H1 (cell line): ENCODE data around the gene FAM193A. TPM values are rescaled to one million over a fixed set of nuclear protein-coding genes. Genes with fewer than 3 reads are reported as not detected.

Source experiments
- CTCF ChIA-PET: fragments of 300-600 bp; sonication (Branson Sonifier 250); formaldehyde crosslinking; loops from one replicate; lab custom pipeline; 2021; ENCODE audit not compliant: partially characterized antibody; lab: Charles Lee
- POLR2A ChIA-PET: fragments of 300-600 bp; sonication (Branson Sonifier 250); formaldehyde crosslinking; loops from one replicate; lab custom pipeline; 2021; ENCODE audit warnings: inconsistent platforms; ENCODE audit not compliant: partially characterized antibody; lab: Charles Lee
- DNase-seq, 2 experiments: peaks; one replicate each; pipeline versions ENCODE4 v3.0.0 to v3.0.0-alpha.2; 2010 to 2022; ENCODE audit warnings: low spot score in 2 of 2, low read depth in 1 of 2, mixed read lengths in 1 of 2
- FAIRE-seq: peaks from 2 replicates; lab custom pipeline; 2011; peaks lifted over from hg19 to GRCh38; lab: Jason Lieb, UNC
- H2AFZ ChIP-seq: 2 replicates; pipeline ENCODE4 v1.8.1; 2012; ENCODE audit warnings: low read length, inconsistent platforms
- H2AK5ac ChIP-seq: 2 replicates; pipeline ENCODE4 v1.6.1; 2013; ENCODE audit warnings: low read depth, low read length
- H2BK120ac ChIP-seq: replicated peaks from 2 replicates; pipeline ENCODE3; 2013; ENCODE audit warnings: low read depth, low read length, inconsistent platforms
- H2BK12ac ChIP-seq: 2 replicates; pipeline ENCODE4 v1.6.1; 2013; ENCODE audit warnings: low read depth, low read length
- H2BK15ac ChIP-seq: 2 replicates; pipeline ENCODE4 v1.6.1; 2013; ENCODE audit warnings: low read length
- H2BK20ac ChIP-seq: 2 replicates; pipeline ENCODE4 v1.6.1; 2013; ENCODE audit warnings: low read length
- H2BK5ac ChIP-seq: 2 replicates; pipeline ENCODE4 v1.6.1; 2013; ENCODE audit warnings: low read depth, low read length
- H3K14ac ChIP-seq: 2 replicates; pipeline ENCODE4 v1.6.1; 2013; ENCODE audit warnings: inconsistent platforms; ENCODE audit not compliant: insufficient read length
- H3K18ac ChIP-seq: 2 replicates; pipeline ENCODE4 v1.6.1; 2013; ENCODE audit warnings: low read length; ENCODE audit errors: extremely low read depth
- H3K23ac ChIP-seq: 2 replicates; pipeline ENCODE4 v1.6.1; 2013; ENCODE audit warnings: inconsistent platforms; ENCODE audit not compliant: insufficient read length
- H3K23me2 ChIP-seq: 2 replicates; pipeline ENCODE4 v1.6.1; 2013; ENCODE audit warnings: low read depth, low read length
- H3K27ac ChIP-seq: 2 replicates; pipeline ENCODE4 v1.6.1; 2011; ENCODE audit warnings: low read depth, low read length, inconsistent platforms
- H3K27me3 ChIP-seq, 4 experiments: replicated peaks in 1 of 4; 1 replicate in 1 of 4; 2 replicates in 3 of 4; pipeline versions ENCODE4 v1.6.1 to v1.8.1; 2011 to 2013; ENCODE audit warnings: low read length in 3 of 4, mild to moderate bottlenecking in 3 of 4, inconsistent platforms in 2 of 4, mixed read lengths in 2 of 4, moderate library complexity in 1 of 4; ENCODE audit not compliant: control insufficient read depth in 3 of 4, insufficient read depth in 3 of 4; ENCODE audit errors: extremely low read depth in 1 of 4
- H3K36me3 ChIP-seq, 4 experiments: 2 replicates each; pipeline versions ENCODE4 v1.6.1 to v1.8.1; 2011 to 2013; ENCODE audit warnings: mild to moderate bottlenecking in 4 of 4, low read length in 3 of 4, moderate library complexity in 2 of 4, control low read depth in 1 of 4, inconsistent platforms in 1 of 4; ENCODE audit not compliant: insufficient read depth in 4 of 4, control insufficient read depth in 2 of 4
- H3K4ac ChIP-seq: replicated peaks from 2 replicates; pipeline ENCODE3; 2013; ENCODE audit warnings: low read length, low read depth, mixed read lengths, inconsistent platforms; ENCODE audit not compliant: insufficient read length
- H3K4me1 ChIP-seq, 4 experiments: replicated peaks in 1 of 4; 1 replicate in 1 of 4; 2 replicates in 3 of 4; pipeline versions ENCODE4 v1.6.1 to v1.8.1; 2011 to 2013; ENCODE audit warnings: low read length in 3 of 4, inconsistent platforms in 2 of 4, mixed read lengths in 1 of 4; ENCODE audit not compliant: insufficient read depth in 4 of 4, control insufficient read depth in 3 of 4
- H3K4me2 ChIP-seq, 2 experiments: 2 replicates each; pipeline versions ENCODE4 v1.6.1 to v1.8.1; 2011 to 2013; ENCODE audit warnings: low read depth in 2 of 2, low read length in 2 of 2, control low read depth in 1 of 2, inconsistent platforms in 1 of 2, mild to moderate bottlenecking in 1 of 2; ENCODE audit not compliant: insufficient read depth in 1 of 2
- H3K4me3 ChIP-seq, 4 experiments: fragments of 200-600, 300-600 bp in 1 of 4; sonication (generic), shearing (Covaris generic), sonication (Bioruptor Twin) in 1 of 4; 2 replicates each; pipeline versions ENCODE4 v1.5.1 to v1.8.1; 2011 to 2016; ENCODE audit warnings: low read length in 4 of 4, low read depth in 3 of 4, control low read depth in 2 of 4, inconsistent platforms in 2 of 4, mild to moderate bottlenecking in 2 of 4, mixed read lengths in 1 of 4, moderate library complexity in 1 of 4; ENCODE audit not compliant: insufficient read depth in 2 of 4; ENCODE audit errors: extremely low read depth in 1 of 4
- H3K56ac ChIP-seq: replicated peaks from 2 replicates; pipeline ENCODE3; 2013; ENCODE audit warnings: low read depth, mild to moderate bottlenecking, mixed read lengths, low read length, inconsistent platforms; ENCODE audit not compliant: insufficient read length
- H3K79me1 ChIP-seq: 2 replicates; pipeline ENCODE4 v1.6.1; 2013; ENCODE audit warnings: low read depth, low read length, control low read depth
- H3K79me2 ChIP-seq, 2 experiments: 2 replicates each; pipeline versions ENCODE4 v1.6.1 to v1.8.1; 2012 to 2013; ENCODE audit warnings: low read length in 2 of 2, mild to moderate bottlenecking in 2 of 2, inconsistent platforms in 1 of 2; ENCODE audit not compliant: insufficient read depth in 2 of 2, control insufficient read depth in 1 of 2
- H3K9ac ChIP-seq, 4 experiments: replicated peaks in 1 of 4; 1 replicate in 1 of 4; 2 replicates in 3 of 4; pipeline versions ENCODE4 v1.6.1 to v1.8.1; 2011 to 2013; ENCODE audit warnings: low read depth in 3 of 4, low read length in 3 of 4, control low read depth in 2 of 4, mild to moderate bottlenecking in 2 of 4, moderate library complexity in 2 of 4, inconsistent platforms in 1 of 4; ENCODE audit errors: extremely low read depth in 1 of 4
- H3K9me3 ChIP-seq, 2 experiments: 2 replicates each; pipeline versions ENCODE4 v1.6.1 to v1.8.1; 2012 to 2013; ENCODE audit warnings: mild to moderate bottlenecking in 2 of 2, moderate library complexity in 2 of 2, control low read depth in 1 of 2, inconsistent platforms in 1 of 2, low read depth in 1 of 2, low read length in 1 of 2, mixed read lengths in 1 of 2; ENCODE audit not compliant: insufficient read depth in 2 of 2
- H4K20me1 ChIP-seq, 2 experiments: replicated peaks in 1 of 2; 2 replicates each; pipeline versions ENCODE3 to v1.8.1; 2011 to 2013; ENCODE audit warnings: inconsistent platforms in 2 of 2, low read length in 2 of 2, mild to moderate bottlenecking in 1 of 2; ENCODE audit not compliant: insufficient read depth in 2 of 2, control insufficient read depth in 1 of 2
- H4K5ac ChIP-seq: 2 replicates; pipeline ENCODE4 v1.6.1; 2013; ENCODE audit warnings: low read length, low read depth, mixed read lengths, inconsistent platforms; ENCODE audit not compliant: insufficient read length
- H4K8ac ChIP-seq: 2 replicates; pipeline ENCODE4 v1.8.0; 2013; ENCODE audit warnings: mild to moderate bottlenecking, moderate library complexity, low read length, inconsistent platforms; ENCODE audit not compliant: insufficient read depth; ENCODE audit errors: extremely low read depth
- H4K91ac ChIP-seq: replicated peaks from 2 replicates; pipeline ENCODE3; 2013; ENCODE audit warnings: low read length, mixed read lengths, inconsistent platforms; ENCODE audit not compliant: insufficient read length
- BACH1 ChIP-seq: IDR thresholded peaks from 2 replicates; pipeline ENCODE4 v1.6.1; 2012; ENCODE audit warnings: low read length, improper control_type of control experiment
- CEBPB ChIP-seq: IDR thresholded peaks from 2 replicates; pipeline ENCODE4 v1.6.1; 2012; ENCODE audit warnings: low read depth, low read length
- CREB1 ChIP-seq: IDR thresholded peaks from 2 replicates; pipeline ENCODE4 v1.6.1; 2012; ENCODE audit warnings: inconsistent platforms
- RAD21 ChIP-seq, 2 experiments: IDR thresholded peaks in 1 of 2; conservative IDR thresholded peaks in 1 of 2; 2 replicates each; pipeline ENCODE4 v1.6.1; 2011; ENCODE audit warnings: low read depth in 2 of 2, low read length in 2 of 2, improper control_type of control experiment in 1 of 2, inconsistent platforms in 1 of 2, mild to moderate bottlenecking in 1 of 2, moderate library complexity in 1 of 2
- RFX5 ChIP-seq: IDR thresholded peaks from 2 replicates; pipeline ENCODE4 v1.6.1; 2011; ENCODE audit warnings: low read depth, low read length, improper control_type of control experiment, borderline replicate concordance
- SIN3A ChIP-seq, 2 experiments: IDR thresholded peaks in 1 of 2; conservative IDR thresholded peaks in 1 of 2; 2 replicates each; pipeline ENCODE4 v1.6.1; 2011 to 2012; ENCODE audit warnings: low read length in 2 of 2, improper control_type of control experiment in 1 of 2, low read depth in 1 of 2, mild to moderate bottlenecking in 1 of 2
- TAF1 ChIP-seq: IDR thresholded peaks from 2 replicates; pipeline ENCODE4 v1.6.1; 2011; ENCODE audit warnings: mild to moderate bottlenecking, low read depth, low read length
- TCF12 ChIP-seq: IDR thresholded peaks from 2 replicates; pipeline ENCODE4 v1.6.1; 2011; ENCODE audit warnings: low read depth, mild to moderate bottlenecking, low read length
- WGBS, 2 experiments: shearing (Covaris generic) in 1 of 2; methylation state at CpG; one replicate each; pipeline versions ENCODE4 v1.1.6 to v1.1.7; 2013 to 2015; ENCODE audit warnings: low lambda C conversion rate in 2 of 2, mixed read lengths in 2 of 2, inconsistent platforms in 1 of 2, low coverage in 1 of 2, missing lambda C conversion rate in 1 of 2; ENCODE audit not compliant: insufficient replicate concordance in 2 of 2, insufficient coverage in 1 of 2, insufficient read length in 1 of 2; ENCODE audit errors: extremely low coverage in 1 of 2, missing lambda C conversion rate in 1 of 2; 5-methylcytosine and 5-hydroxymethylcytosine counted together
- polyA plus RNA-seq, 7 experiments: library from polyadenylated mRNA; depleted of rRNA in 3 of 7; stranded (reverse) in 5 of 7; unstranded in 2 of 7; fragments of >200 nt in 5 of 7; fragments of 200-250 nt in 2 of 7; gene quantifications; 1 replicate in 5 of 7; 2 replicates in 1 of 7; 4 replicates in 1 of 7; pipeline versions ENCODE4 v1.2.1 to v1.2.3, GENCODE V29; 2011 to 2013; ENCODE audit warnings: missing spikeins in 2 of 7, mixed read lengths in 2 of 7
- total RNA-seq: library from RNA; stranded (reverse); fragmentation: NEBNext Ultra II Directional; extraction: Animal tissue kit (Norgen Biotek cat#: 25700); gene quantifications from 2 replicates; pipeline ENCODE4 v1.2.1, GENCODE V29; 2021
- TF ChIP-seq, protein P1 (sequence below): IDR thresholded peaks from 2 replicates; pipeline ENCODE4 v1.6.1; 2012; ENCODE audit warnings: inconsistent platforms

The FAM193A gene
- total and polyA plus RNA-seq, 2 of the 8 experiments (the other 6 are each of a cell fraction or from before 2014, with no cell fraction given), result 8.7 to 26.2 TPM

DNA sequence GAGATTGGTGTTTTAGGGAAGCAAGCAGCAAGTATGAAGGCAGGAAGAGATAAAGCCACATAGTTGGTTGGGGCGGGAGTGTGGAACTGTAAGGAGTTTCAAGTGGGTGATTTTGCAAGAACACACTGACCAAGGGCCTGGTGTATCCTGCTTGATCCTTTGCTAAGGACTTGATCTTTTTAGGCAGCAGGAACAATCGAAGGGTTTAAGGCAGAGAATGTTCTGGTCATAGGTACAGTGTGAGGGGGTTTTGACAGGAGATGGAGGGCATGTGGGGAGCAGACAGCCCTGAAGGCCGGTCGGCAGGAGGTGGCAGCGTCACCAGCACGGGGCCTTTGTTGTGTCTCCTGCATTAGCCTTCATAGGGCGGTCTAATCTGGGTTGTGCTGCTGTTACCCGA, 54.7 kb downstream of the FAM193A start:
- Histone ChIP-seq H3K4me1 (peaks cover 7 to 28% (median 18%) of the 10 kb centered on the region in 4 experiments), H4K8ac (no peak overlapping the region), H3K4me3 (no peak overlapping the region), H3K4me2 (peak overlapping the region; percentile 2 to 15; a peak in 1 of 4 replicates), H3K27ac (no peak overlapping the region), H2BK12ac (no peak overlapping the region), H3K27me3 (no peaks in the 10 kb centered on the region), H2BK20ac (no peak overlapping the region), H3K56ac (no peak overlapping the region), H2BK5ac (no peak overlapping the region), H3K23me2 (no peaks in the 10 kb centered on the region), H2AK5ac (no peak overlapping the region), H3K9ac (no peak overlapping the region), H3K18ac (no peak overlapping the region), H4K5ac (no peak overlapping the region), H3K14ac (no peak overlapping the region), H2BK120ac (no peak overlapping the region), H3K23ac (no peak overlapping the region), H4K20me1 (peaks cover 9 to 16% of the 10 kb centered on the region in 2 experiments), H2BK15ac (no peak overlapping the region), H3K79me1 (peaks cover 26% of the 10 kb centered on the region), H3K4ac (no peak overlapping the region), H3K9me3 (no peaks in the 10 kb centered on the region), H3K79me2 (peaks cover 5 to 93% of the 10 kb centered on the region in 2 experiments; a peak in 3 of 4 replicates), H3K36me3 (no peaks in the 10 kb centered on the region), H4K91ac (no peak overlapping the region), H2AFZ (no peak overlapping the region)
- FAIRE-seq, result no peak
- TF ChIP-seq TAF1, result no peak
- TF ChIP-seq RAD21 (IDR thresholded peaks at IDR 0.05 in 1 of 2, conservative IDR thresholded peaks at IDR 0.05 in 1 of 2; ENCODE audit: low read depth in 2 of 2, low read length in 2 of 2), result no peak
- TF ChIP-seq BACH1, result no peak
- no peak for TF ChIP-seq RFX5
- peak; percentile 60 to 70; a peak in 1 of 4 replicates for TF ChIP-seq SIN3A (conservative IDR thresholded peaks at IDR 0.05 in 1 of 2, IDR thresholded peaks at IDR 0.05 in 1 of 2; ENCODE audit: low read depth in 1 of 2, low read length in 2 of 2)
- no peak for TF ChIP-seq TCF12
- TF ChIP-seq, protein P1, sequence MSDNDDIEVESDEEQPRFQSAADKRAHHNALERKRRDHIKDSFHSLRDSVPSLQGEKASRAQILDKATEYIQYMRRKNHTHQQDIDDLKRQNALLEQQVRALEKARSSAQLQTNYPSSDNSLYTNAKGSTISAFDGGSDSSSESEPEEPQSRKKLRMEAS, result peak; percentile 77
- TF ChIP-seq CEBPB, result no peak
- peak; percentile 33; the same call in 1 of the 2 replicates for TF ChIP-seq CREB1
- DNase-seq, result peak in 1 of 2 experiments; percentile 33
- ChIA-PET CTCF (interaction anchor here (0.6 kb wide), 1 partner anchor 117 kb away, joined by 3 read pairs; no protein-coding TSS in a partner anchor), POLR2A (interaction anchor here (0.6 kb wide), 2 partner anchors 65 to 311 kb away, joined by 3 read pairs; no protein-coding TSS in a partner anchor)
- 42% methylated on average over 8 of the region's 8 CpGs; no CpG with 5 or more reads in 1 of the 2 experiments for WGBS, 2 experiments
